ENCODE data around the gene ZNF76.

Gene ZNF76

DNA sequence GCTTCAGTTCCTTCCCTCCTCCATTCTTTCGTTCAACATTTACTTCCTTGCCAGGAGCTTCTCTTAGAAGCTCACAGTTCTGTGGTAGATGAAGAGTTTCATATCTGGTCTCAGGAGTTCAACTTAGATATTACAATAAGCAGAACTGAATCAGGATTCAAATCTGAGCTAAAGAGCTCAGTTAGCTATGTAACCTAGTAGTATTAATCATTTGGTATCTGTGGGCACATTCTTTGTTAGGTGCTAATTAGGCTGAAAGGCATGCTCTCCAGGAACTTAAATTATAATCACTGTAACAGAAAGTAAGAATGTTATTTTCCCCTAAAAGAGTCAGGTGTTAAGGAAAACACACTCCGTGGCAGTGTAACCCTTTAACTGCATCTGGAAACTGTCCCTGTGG, 8.4 kb downstream of the ZNF76 start:
- DNase-seq (ENCODE audit: low spot score), result no peak

DNA sequence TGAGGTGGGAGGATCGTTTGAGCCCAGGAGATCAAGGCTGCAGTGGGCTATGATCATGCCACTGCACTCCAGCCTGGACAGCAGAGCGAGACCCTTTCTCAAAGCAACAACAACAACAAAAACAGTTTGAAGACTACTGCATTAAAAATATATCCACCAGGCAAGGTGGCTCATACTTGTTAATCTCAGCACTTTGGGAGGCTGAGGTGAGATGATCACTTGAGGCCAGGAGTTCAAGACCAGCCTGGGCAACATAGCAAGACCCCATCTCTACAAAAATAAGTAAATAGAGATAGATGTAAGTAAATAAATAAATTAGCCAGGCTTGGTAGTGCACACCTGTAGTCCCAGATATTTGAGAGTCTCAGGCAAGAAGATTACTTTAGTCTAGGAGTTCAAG, 12.5 kb downstream of the ZNF76 start:
- DNase-seq (ENCODE audit: low spot score), result no peak

DNA sequence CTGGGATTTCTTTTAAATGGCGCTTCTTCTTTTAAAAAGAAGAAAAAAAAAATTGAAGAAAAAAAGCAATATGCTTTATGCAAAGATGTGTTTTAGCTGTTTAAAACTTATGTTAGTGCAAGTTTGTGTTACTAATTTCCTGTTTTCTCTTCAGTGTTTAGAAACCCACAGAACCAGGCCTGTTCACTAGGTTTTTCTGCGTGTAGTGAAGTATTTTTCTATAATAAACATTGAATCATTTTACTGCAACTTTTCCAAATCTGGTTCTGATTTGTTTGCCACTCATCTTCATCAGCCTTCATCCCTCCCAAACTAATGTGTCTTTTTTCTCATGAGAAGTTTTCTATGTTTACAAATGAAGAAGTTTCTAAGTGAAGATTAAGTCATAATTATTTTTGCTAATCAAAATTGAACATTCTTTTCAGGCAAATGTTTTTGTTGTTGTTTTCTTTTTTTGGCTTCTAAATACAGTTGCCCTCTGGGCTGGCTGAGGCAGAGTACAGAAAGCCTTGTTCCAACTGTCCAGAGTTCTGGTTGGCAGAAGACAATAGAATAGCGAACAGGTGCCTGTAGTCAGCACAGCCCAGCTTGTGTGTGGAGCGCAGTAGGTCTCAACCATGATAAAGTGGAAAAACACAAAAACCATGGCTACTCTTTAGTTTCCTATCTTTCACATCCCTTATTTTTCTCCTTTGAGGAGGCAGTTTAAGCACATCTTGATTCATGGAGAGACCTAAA, 14.5 kb downstream of the ZNF76 start:
- no peak for DNase-seq (ENCODE audit: low spot score)

DNA sequence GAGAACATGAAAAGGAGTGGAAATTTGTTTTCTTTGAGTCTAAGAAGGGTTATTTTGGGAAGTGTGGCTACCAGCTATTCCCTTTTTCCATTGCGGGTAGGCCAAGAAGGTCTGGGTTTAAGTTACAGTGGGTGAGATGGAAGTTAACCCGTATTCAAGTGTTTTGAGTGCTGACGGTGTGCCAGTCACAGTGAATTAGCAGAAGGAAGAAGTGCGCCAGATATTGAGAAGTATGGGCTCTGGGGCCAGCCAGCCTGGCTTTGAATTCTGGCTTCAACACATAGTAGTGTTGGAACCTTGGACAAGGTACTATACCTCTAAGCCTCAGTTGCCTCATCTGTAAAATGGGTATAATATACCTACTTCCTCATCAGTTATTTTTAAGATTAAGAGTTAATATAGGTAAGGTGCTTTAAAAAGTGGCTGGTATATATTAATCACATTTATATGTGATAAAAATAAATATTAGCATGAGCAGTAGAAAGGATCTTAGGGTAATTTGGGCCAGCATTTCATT, 16.3 kb downstream of the ZNF76 start:
- DNase-seq (ENCODE audit: low spot score), result no peak

DNA sequence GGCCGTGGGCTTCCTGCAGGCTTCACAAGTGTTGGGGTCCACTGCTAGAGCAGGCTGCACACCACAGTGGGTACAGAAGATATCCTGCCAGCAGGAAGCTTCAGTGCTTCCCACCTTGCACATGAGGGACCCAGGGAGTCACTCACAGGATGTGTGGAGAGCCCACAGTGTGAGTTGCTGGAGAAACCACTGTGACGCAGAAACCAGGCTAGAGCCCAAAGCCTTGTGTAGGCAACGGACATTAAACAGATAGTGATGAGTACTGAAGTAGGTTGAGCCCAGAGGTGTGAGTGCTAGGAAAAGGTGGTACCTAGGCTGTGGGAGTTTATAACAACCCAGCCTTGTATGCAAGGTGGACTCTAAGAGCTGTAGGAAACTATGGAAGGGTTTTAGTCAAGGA, 19.2 kb downstream of the ZNF76 start:
- no peak for DNase-seq (ENCODE audit: low spot score)

DNA sequence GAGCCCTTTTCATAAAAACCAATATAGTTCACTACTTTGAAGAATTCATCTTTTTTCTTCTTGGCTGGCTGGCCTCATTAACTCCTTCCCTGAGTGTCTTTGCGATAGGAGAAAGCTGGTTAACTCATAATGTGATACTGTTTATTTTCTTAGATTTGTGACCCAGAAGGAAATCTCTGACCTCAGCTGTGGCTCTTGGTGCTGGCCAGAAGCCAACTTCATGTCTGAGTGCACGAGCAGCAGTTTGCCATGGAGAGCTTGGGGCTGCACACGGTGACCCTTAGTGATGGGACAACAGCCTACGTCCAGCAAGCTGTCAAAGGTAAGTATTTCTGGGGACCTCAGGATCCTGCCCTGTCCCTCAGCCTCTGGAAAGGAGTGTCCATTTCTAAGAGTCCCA, 21.4 kb downstream of the ZNF76 start:
- DNase-seq (ENCODE audit: low spot score), result no peak

DNA sequence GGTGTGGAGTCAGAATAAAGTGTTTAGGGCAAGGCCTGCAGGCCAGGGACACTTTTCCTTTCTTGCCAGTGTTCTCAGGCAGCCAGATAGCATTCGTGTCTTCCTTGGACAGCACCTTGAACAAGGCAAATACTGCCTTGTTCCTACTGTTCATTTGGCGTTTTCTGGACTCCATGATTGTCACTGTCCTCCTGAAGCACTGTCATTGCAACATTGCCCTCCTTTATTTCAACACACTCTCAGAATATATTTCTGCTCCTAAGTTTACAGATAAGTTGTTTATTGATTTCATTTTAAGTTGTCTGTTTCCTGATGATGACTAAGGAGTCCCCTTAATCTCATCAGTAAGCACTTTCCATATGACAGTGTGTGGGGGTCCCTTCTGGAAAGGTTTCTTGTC, 22.9 kb downstream of the ZNF76 start:
- no peak for DNase-seq (ENCODE audit: low spot score)

DNA sequence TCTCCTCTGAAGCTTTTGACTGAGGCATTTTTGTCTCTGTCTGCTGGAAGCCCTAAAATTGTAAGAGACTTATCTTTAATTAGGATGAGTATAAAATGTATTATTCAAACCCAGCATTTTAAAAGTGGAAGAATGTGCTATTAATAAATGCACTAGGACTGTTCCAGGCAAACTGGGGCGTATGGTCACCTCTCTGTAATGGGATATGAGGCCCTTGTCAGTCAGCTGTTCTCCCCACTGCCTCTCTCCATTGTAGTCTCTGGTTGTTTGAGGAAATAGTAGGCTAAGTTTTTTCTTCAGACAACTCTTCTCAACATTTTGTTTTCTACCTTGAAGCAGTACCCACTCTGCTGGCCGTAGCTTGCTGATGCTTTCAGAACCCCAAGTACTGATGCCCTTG, 23.8 kb downstream of the ZNF76 start:
- DNase-seq (ENCODE audit: low spot score), result no peak

DNA sequence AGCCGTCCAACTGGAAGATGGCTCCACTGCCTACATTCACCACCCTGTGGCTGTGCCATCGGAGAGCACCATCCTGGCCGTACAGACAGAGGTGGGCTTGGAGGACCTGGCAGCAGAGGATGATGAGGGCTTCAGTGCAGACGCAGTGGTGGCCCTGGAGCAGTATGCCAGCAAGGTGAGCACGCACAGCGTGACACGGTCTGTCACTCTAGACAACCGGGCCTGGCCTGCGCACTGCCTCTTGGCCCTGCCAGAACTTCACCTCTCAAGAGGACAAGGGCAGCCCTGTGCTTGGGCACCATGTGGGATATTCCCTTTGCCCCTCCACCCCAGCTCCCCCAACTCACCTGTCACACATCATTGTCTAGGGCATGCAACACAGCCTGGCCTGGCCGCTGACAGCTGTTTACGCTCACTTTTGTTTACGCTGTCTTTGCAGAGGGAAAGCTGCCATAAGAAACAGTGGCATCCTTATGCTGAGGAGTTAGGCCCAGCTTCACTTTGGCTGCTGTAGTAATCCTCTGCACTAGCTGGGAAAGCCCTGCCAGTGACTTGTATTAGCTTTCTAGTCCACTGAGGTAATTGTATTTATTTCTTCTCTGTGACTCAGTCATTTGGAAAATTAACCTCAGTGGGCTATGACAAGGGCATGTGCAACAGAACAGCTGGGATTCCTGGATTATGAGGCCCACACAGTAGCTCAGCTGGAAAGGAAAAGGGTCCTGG, 28.3 kb downstream of the ZNF76 start:
- no peak for DNase-seq (ENCODE audit: low spot score)

DNA sequence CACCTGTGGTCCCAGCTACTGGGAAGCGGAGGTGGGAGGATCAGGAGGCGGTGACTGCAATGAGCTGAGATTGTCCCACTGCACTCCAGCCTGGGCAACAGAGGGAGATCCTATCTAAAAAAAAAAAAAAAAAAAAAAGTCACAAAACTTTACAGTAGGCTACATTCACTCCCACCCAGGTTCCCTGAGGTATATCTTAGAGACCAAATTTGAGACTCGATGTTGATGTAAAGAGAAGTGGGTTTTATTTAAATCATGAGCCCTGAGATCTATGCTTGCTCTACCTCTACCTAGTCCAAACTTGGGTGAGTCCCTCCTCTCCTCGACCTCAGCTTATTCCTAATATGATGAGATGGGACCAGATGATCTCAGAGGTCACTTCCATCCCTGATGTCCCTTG, 29.3 kb downstream of the ZNF76 start:
- no peak for DNase-seq (ENCODE audit: low spot score)

DNA sequence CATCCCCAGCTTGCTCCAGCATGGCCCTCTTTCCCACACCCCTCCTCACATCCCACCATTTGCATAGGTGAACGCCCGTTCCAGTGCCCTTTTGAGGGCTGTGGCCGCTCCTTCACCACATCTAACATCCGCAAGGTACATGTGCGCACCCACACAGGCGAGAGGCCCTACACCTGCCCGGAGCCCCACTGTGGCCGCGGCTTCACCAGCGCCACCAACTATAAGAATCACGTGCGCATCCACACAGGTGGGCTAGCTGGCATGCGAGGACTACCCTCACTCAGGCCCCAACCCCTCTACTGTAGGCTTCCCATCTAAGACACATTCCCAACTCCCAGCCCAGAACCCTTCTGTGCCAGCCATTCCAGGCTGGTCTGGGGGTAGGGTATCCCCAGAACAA, 32.0 kb downstream of the ZNF76 start:
- DNase-seq (ENCODE audit: low spot score), result no peak

DNA sequence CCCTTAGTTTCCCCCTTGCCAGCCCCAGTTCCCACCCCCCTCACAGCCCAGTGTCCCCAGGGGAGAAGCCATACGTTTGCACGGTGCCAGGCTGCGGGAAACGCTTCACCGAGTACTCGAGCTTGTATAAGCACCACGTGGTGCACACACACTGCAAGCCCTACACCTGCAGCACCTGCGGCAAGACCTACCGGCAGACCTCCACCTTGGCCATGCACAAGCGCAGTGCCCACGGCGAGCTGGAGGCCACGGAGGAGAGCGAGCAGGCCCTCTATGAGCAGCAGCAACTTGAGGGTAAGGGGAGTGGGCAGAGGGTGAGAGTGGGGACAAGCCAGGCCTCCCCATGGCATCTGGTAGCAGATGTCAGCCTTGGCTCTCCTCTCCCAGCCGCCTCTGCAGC, 33.0 kb downstream of the ZNF76 start:
- DNase-seq (ENCODE audit: low spot score), result peak; percentile 61

DNA sequence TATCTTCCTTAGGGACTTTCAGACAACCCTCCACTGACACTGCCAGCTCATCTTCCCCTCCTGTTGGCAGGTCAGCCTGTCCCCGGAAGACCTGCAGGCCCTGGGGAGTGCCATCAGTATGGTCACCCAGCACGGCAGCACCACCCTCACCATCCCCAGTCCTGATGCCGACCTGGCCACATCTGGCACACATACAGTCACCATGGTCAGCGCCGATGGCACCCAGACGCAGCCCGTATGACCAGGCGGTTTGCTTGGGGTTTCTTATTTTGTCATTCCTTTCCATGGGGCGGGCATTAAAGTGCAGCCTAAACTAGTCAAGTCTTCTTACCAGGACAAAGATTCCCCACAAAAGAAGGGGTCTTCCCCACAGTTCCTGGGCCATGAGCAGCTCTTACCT, 34.1 kb downstream of the ZNF76 start:
- DNase-seq (ENCODE audit: low spot score), result no peak

DNA sequence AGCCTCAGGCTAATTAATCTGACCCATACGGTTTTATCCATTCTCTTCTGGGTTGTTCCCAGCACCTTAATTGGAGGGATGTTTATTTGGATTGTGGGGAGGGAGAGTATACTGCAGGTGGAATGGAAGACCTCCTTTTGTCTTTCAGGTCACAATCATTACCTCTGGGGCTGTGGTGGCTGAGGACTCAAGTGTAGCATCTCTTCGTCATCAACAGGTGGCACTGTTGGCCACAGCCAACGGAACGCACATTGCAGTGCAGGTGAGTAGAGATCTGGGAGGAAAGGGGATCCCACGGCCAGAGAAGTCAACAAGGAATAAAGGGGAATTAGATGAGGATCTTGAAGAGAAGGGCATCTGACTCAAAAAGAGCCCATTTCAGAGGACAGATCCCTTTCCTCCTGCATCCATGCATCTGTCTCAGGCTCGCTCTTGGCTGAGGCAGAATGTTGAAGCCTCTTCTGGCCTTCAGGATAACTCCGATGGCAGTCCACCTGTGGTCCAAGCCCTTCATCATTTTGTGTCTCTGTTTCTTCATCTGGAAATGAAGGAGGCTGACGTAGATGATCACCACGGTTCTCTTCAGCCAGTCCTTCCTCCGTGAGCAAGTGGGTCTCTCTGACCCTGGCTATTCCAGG, 34.9 kb downstream of the ZNF76 start:
- DNase-seq (ENCODE audit: low spot score), result peak; percentile 78

DNA sequence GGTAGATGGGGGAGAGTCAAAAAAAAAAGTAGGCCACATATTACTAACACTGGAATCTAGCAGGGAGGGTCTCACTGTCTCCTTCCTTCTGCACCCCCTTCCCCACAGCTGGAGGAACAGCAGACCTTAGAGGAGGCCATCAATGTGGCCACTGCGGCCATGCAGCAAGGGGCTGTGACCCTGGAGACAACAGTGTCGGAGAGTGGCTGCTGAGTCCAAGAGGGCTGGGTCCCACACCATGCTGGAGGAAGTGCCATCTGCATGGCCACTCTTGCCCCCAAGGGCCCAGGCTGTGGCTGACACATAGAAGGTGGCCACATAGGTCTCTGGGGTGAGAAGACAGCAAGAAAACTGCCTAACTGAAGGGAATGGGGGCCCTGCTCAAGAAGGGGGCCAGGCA, 35.5 kb downstream of the ZNF76 start:
- DNase-seq (ENCODE audit: low spot score), result no peak

DNA sequence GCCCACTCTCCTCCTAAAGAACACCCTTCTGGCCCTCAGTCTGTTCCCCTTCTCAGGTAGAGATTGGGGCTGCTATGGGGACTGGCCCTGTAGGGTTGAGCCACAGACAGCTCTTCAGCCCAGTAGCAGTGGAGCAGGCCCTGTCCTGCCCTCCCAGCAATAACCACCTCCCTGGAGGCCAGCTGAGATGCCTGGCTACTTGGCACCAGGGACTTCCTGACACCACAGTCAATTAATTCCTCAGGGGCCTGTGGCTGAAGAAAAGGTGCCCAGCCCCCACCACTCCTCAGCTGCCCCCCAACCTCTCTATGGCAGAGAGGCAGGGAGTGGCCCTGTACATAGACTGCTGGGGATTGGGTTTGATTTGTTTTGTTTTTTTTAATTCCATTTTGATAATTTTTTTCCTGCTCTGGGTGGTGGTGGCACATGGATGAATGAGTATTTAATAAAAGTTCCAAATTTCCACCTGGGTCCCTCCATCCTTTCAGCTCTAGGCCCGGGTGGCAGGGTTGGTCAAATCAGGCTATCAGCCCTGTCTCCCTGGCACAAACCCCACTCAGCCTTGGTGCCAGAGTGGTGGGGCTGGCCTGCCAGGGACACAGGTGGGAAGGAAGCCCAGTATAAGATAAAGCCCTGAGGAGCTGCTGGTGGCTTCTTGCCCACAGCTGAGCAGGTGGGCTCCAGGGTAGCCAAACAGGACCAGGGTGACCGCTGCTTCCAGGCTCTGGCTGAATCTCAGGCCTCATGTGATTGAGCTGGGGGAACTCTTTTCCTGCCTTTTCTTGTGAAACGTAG, 36.2 kb downstream of the ZNF76 start:
- no peak for DNase-seq (ENCODE audit: low spot score)

DNA sequence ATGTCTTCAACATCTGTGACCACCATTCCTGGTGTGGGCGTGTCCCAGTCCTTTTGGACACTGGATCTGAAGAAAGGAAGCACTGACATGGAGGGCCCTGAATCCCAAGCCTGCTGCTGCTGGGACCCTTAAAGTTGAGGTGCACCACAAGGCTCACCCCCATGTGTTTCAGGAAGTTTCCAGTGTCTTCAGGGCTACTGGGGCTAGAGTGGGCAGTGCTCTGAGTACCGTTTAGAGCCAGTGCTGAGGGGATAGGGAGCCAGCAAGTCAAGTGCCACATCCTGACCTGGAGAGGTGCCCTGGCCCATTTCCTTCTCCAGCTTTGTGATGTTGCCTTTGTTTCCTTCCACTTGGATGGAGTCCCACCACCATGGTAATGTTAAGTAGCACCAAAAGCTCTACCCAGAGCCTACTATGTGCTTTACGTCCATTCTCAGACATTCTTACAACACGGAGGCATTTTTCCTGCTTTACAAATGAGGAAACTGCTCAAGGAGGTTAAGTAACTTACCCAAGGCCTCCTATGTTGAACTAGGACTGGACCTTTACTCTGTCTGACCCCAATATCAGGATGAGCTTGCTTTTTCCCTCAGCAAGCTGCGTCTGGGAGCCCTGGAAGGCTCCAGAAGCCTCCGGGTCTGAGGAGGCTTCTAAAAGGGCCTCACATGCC, 37.5 kb downstream of the ZNF76 start:
- no peak for DNase-seq (ENCODE audit: low spot score)

DNA sequence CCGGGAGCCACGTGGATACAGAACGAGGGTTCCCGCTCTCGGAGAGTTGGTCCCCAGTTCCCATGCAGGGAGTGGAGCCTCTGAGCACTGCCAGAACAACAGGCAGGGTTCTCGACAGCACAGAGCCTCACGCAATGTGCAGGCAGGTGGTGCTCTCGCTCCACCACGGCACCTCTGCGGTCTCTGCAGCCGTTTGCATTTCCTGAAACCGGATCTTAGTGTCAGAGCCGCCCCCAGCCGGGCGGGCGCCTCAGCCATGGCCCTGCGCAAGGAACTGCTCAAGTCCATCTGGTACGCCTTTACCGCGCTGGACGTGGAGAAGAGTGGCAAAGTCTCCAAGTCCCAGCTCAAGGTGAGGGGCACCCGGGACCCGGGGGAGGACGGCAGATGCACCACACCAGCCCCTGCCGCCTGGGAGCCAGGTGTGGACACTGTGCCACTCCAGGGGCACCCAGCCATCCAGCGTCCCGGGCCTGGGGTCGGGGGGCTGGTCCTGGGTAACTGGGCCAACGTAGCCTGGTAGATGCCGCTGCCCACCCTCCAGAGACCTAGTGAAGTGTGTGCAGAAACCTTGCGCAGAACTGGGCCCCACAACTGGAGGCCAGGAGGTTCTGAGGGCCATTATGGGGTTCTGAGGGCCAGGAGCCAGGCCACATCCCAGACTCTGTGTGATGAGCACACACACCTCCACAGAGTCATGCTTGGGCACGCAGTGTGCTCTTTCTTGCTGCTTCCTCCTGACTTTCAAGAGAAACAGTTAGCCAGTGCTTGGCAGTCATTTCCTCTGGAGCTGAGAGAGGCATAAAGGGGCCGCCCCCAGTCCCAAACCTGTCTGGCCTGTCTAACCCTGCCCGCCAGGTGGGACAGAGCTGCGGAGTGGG, 38.3 kb downstream of the ZNF76 start, which contains the start of gene DEF6:
DEF6 (plus strand) TSS at position 218 of the 881 bp plus-strand sequence; CDS start at position 257, 39 bp downstream.
- DNase-seq (ENCODE audit: low spot score), result peak; percentile 91

DNA sequence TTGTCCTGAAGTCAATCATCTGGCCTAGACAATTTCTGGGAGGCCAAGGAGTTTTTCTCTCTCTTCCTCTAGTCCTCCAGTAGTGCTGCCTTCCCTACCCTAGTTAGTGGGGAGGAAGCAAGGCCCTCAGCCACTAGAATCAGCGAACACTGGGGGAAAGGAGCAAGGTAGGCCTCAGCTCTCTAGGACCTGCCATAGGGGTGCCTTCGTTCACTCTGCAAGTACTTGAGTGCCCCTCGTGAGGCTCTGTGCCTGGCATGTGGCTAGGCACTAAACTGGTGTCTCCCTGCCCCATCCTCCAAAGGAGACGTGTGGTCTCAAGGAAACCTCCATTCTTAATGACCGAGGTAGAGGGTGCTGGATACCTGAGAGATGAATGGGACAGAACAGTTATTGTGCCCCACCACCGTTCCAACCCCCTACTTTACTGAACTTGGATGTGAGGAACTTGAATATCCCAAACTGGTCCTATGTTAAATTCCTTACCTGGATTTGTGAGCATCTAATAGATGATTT, 39.1 kb downstream of the ZNF76 start:
- peak; percentile 39 for DNase-seq (ENCODE audit: low spot score)

DNA sequence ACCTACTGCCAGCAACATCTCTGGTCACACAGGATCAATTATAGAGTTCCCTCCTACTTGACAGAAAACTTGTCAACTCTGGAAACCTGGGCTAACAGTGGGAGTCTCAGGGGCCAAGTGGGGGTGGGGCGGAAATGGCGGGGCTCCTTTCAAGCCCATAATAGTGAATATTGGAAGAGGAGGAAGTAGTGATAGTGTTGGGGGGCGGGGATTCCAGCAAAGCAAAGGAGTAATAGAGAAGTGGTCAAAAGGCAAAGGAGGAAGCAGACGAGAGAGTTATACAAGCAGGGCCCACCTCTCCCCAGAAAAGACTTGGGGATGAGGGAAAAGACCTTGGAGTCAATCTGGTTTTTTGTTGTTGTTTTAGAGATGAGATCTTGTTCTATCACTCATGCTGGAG, 40.1 kb downstream of the ZNF76 start:
- peak; percentile 63 for DNase-seq (ENCODE audit: low spot score)
